HG02840 (cell line): Measurements from ENCODE around the gene MMP11.

ENCODE experiments used
- ATAC-seq: cut with Tn5 transposase; IDR thresholded peaks from one replicate; pipeline ENCODE4 v1.9.1; 2021; ENCODE audit warnings: mild to moderate bottlenecking, moderate library complexity, moderate number of reproducible peaks; ENCODE audit not compliant: unreplicated experiment, low FRiP score

MMP11 gene

GRCh38 chr22:23756891-23757290 is 15.8 kb upstream of the MMP11 start:
- no peak for ATAC-seq

- ATAC-seq, result no peak
These were observed 13.1 kb upstream of the MMP11 start for GRCh38 chr22:23759566-23759965.

GRCh38 chr22:23760056-23760455 is 12.6 kb upstream of the MMP11 start:
- ATAC-seq, result no peak

- no peak for ATAC-seq
These were observed 9.6 kb upstream of the MMP11 start, which contains the start of gene C22orf15 for GRCh38 chr22:23762842-23763578. C22orf15 (plus strand) TSS chr22:23762990; CDS start chr22:23763307, 317 bp downstream.

- no peak for ATAC-seq
These were observed 9.1 kb upstream of the MMP11 start for GRCh38 chr22:23763579-23763945.

GRCh38 chr22:23763954-23764353 is 8.7 kb upstream of the MMP11 start:
- ATAC-seq, result no peak

GRCh38 chr22:23764899-23765881 is 7.5 kb upstream of the MMP11 start:
- ATAC-seq, result no peak

- no peak for ATAC-seq
These were observed 5.4 kb upstream of the MMP11 start for GRCh38 chr22:23767303-23767672.

GRCh38 chr22:23767673-23768548 is 4.7 kb upstream of the MMP11 start, which contains the start of gene CHCHD10:
CHCHD10 (minus strand) TSS chr22:23767972; CDS start chr22:23767874, 98 bp downstream.
- ATAC-seq, result peak; percentile 47

- no peak for ATAC-seq
These were observed 3.2 kb upstream of the MMP11 start for GRCh38 chr22:23769321-23769965.

- ATAC-seq, result no peak
These were observed 367 bp upstream of the MMP11 start for GRCh38 chr22:23772315-23772648.

- ATAC-seq, result no peak
These were observed 949 bp downstream of the MMP11 start for GRCh38 chr22:23773483-23774113.

- ATAC-seq, result no peak
These were observed 1.7 kb downstream of the MMP11 start for GRCh38 chr22:23774114-23774921.

- no peak for ATAC-seq
These were observed 2.3 kb downstream of the MMP11 start for GRCh38 chr22:23774922-23775436.

- ATAC-seq, result no peak
These were observed 3.2 kb downstream of the MMP11 start for GRCh38 chr22:23775779-23776375.

- no peak for ATAC-seq
These were observed 5.3 kb downstream of the MMP11 start for GRCh38 chr22:23777776-23778576.

GRCh38 chr22:23778577-23778900 is 5.9 kb downstream of the MMP11 start:
- no peak for ATAC-seq
